Left ventricle myocardium inferior (tissue), 1 donor: ENCODE measurements around the gene PPFIBP1. TPM values are rescaled to one million over a fixed set of nuclear protein-coding genes. Genes with fewer than 3 reads are reported as not detected.

Source experiments
- DNase-seq: peaks from one replicate; pipeline ENCODE4 v3.0.0-alpha.2; 2020
- H3K27ac ChIP-seq: fragments of 200-600 bp; replicated peaks from 2 replicates; pipeline ENCODE4 v1.8.0; 2021
- H3K27me3 ChIP-seq: fragments of 200-600 bp; 2 replicates; pipeline ENCODE4 v1.8.0; 2021; ENCODE audit warnings: low read depth
- H3K36me3 ChIP-seq: fragments of 200-600 bp; 2 replicates; pipeline ENCODE4 v1.8.0; 2021
- H3K4me1 ChIP-seq: fragments of 200-600 bp; 2 replicates; pipeline ENCODE4 v1.8.0; 2021
- H3K4me3 ChIP-seq: fragments of 200-600 bp; 2 replicates; pipeline ENCODE4 v1.8.0; 2021; ENCODE audit warnings: mild to moderate bottlenecking, moderate library complexity
- H3K9me3 ChIP-seq: fragments of 200-600 bp; replicated peaks from 2 replicates; pipeline ENCODE4 v1.8.0; 2021
- CTCF ChIP-seq: fragments of 200-600 bp; IDR thresholded peaks from 2 replicates; pipeline ENCODE4 v1.8.0; 2021; ENCODE audit warnings: antibody characterized with exemption, mild to moderate bottlenecking, borderline replicate concordance
- intact Hi-C: fragments of 100-400 bp; cut with micrococcal nuclease; formaldehyde crosslinking; loops from one replicate; pipeline ENCODE4 v1.11.0; 2022
- total RNA-seq: library from RNA; stranded (reverse); fragmentation: NEBNext Ultra II Directional; extraction: Animal tissue kit (Norgen Biotek cat#: 25700); gene quantifications from one replicate; pipeline ENCODE4 v1.2.1, GENCODE V29; 2021
- donor health status: DM: no; HTN: yes; CAD: no; lungs with severe emphysema.

Gene PPFIBP1
- total RNA-seq, 1 donor from 2014 or later, result 258 TPM

GRCh38 chr12:27498149-27498548 is 25.9 kb upstream of the PPFIBP1 start:
- H3K36me3 ChIP-seq, result no peaks in the 10 kb centered on the region
- peaks cover 7% of the 10 kb centered on the region for H3K9me3 ChIP-seq
- H3K27me3 ChIP-seq, result no peaks in the 10 kb centered on the region
- no peak for DNase-seq
- no peak overlapping the region for H3K4me3 ChIP-seq
- TF ChIP-seq CTCF, result no peak
- H3K4me1 ChIP-seq, result peaks cover 7% of the 10 kb centered on the region
- H3K27ac ChIP-seq, result no peak overlapping the region
- intact Hi-C loops, result no loop called here

DNA sequence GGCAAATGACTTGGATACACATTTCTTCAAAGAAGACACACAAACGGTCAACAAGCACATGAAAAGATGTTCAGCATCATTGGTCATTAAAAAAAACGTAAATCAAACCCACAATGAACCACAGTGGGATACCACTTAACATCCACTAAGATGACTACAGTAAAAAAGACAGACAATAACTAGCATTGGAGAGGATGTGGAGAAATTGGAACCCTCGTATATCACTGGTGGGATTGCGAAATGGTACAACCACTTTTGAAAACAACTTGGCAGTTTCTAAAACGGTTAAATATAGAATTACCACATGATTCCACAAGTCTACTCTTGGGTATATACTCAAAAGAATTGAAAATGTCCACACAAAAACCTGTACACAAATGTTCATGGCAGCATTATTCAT is 25.2 kb upstream of the PPFIBP1 start:
- no peaks in the 10 kb centered on the region for H3K27me3 ChIP-seq
- TF ChIP-seq CTCF, result no peak
- peaks cover 9% of the 10 kb centered on the region for H3K4me1 ChIP-seq
- DNase-seq, result no peak
- intact Hi-C loops, result no loop called here
- H3K27ac ChIP-seq, result no peak overlapping the region
- no peaks in the 10 kb centered on the region for H3K36me3 ChIP-seq
- no peak overlapping the region for H3K4me3 ChIP-seq
- H3K9me3 ChIP-seq, result peaks cover 7% of the 10 kb centered on the region

DNA sequence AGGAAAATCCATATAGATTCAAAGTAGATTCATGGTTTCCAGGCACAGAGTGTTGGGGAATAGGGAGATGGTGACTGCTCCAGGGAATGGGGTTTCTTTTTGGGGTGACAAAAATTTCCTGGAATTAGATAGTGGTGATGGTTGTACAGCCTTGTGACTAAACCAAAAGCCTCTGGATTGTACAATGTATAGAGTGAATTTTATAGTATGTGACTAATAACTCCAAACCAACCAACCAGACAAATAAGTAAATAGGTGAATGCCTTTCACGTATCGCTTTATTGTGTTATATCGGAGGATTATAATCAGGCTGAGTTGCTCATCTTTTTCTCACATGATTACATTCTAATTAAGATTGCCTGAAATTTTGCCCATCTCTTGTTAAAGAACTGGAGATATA is 24.6 kb upstream of the PPFIBP1 start:
- Histone ChIP-seq H3K4me3 (no peak overlapping the region), H3K36me3 (no peaks in the 10 kb centered on the region), H3K9me3 (peaks cover 7% of the 10 kb centered on the region), H3K27me3 (no peaks in the 10 kb centered on the region), H3K4me1 (peaks cover 15% of the 10 kb centered on the region), H3K27ac (no peak overlapping the region)
- intact Hi-C loops, result no loop called here
- TF ChIP-seq CTCF, result no peak
- DNase-seq, result no peak

DNA sequence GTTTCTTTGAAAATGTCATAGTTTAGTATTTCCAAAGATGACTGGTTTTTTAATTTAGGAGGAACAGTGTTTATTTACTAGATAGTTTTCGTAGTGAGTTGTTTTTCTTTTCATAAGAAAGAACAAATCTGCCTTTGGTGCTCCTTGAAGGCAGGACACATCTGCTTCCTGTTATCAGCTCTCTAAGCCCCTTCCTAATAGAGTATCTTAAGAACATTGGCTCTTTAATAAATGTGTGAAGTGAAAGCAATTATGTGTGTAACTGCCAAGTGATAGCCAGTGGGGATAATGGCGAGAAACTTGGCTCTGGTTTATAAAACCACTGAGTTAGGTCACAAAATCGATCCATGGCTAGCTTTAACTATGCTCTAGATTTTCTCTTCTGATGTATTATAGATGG is 23.5 kb upstream of the PPFIBP1 start:
- no peak for DNase-seq
- peaks cover 20% of the 10 kb centered on the region for H3K4me1 ChIP-seq
- no peaks in the 10 kb centered on the region for H3K27me3 ChIP-seq
- H3K4me3 ChIP-seq, result no peak overlapping the region
- intact Hi-C loops, result no loop called here
- peaks cover 7% of the 10 kb centered on the region for H3K9me3 ChIP-seq
- H3K36me3 ChIP-seq, result no peaks in the 10 kb centered on the region
- TF ChIP-seq CTCF, result no peak
- no peak overlapping the region for H3K27ac ChIP-seq

DNA sequence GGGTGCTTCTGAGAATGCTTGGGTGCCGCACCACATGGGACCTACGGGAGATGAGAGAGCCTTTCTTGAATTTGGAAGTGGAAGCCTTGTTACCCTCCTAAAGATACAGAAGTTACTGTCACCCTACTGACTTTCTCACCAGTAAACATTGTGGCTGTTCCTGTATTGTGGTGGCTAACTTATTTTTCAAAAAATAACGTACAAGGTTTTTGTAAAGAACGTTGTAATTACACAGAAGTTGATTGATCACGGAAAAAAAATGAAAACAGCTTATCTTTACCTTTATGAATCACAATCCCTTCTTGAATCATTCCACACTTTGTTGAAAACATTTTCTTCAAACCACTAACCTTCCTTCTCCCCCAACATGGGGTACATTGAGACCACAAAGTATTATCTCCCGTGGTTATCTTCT is 22.0 kb upstream of the PPFIBP1 start:
- no peak for DNase-seq
- H3K4me3 ChIP-seq, result no peak overlapping the region

More for the DNA sequence above, 22.0 kb upstream of the PPFIBP1 start:
- H3K27ac ChIP-seq, result no peak overlapping the region
- H3K9me3 ChIP-seq, result peaks cover 7% of the 10 kb centered on the region
- H3K4me1 ChIP-seq, result peaks cover 27% of the 10 kb centered on the region
- no peaks in the 10 kb centered on the region for H3K27me3 ChIP-seq
- no peak for TF ChIP-seq CTCF
- intact Hi-C loops, result no loop called here
- H3K36me3 ChIP-seq, result no peaks in the 10 kb centered on the region
